Nephron (organoid): ENCODE data around the gene ZBTB16.

Experiments
- H3K27ac Mint-ChIP-seq, 3 experiments: 2 replicates each; pipeline ENCODE4 v1.8.0; 2020; ENCODE audit warnings: mixed read lengths in 3 of 3, mild to moderate bottlenecking in 2 of 3, moderate library complexity in 1 of 3
- H3K27me3 Mint-ChIP-seq: 2 replicates; pipeline ENCODE4 v1.8.0; 2021; ENCODE audit warnings: low read depth, mild to moderate bottlenecking, moderate library complexity, mixed read lengths
- H3K36me3 Mint-ChIP-seq: 2 replicates; pipeline ENCODE4 v1.8.0; 2020; ENCODE audit warnings: low read depth, mixed read lengths
- H3K4me1 Mint-ChIP-seq: 2 replicates; pipeline ENCODE4 v1.8.0; 2020; ENCODE audit warnings: mixed read lengths
- H3K4me3 Mint-ChIP-seq, 3 experiments: 2 replicates each; pipeline ENCODE4 v1.8.0; 2020; ENCODE audit warnings: mild to moderate bottlenecking in 3 of 3, mixed read lengths in 3 of 3, moderate library complexity in 2 of 3
- H3K9me3 Mint-ChIP-seq: 2 replicates; pipeline ENCODE4 v1.8.0; 2020; ENCODE audit warnings: mixed read lengths
- CTCF ChIP-seq, 3 experiments: fragments of 200-600 bp; sonication (generic); IDR thresholded peaks; one replicate each; pipeline ENCODE4 v1.5.0; 2021; ENCODE audit warnings: antibody characterized with exemption in 3 of 3; ENCODE audit not compliant: unreplicated experiment in 3 of 3

Gene ZBTB16

GRCh38 chr11:114017723-114018122 lies 41.8 kb upstream of the ZBTB16 start:
- no peak for TF ChIP-seq CTCF (IDR thresholded peaks at IDR 0.05; ENCODE audit: unreplicated experiment in 3 of 3)
- Mint-ChIP-seq H3K9me3 (no peaks in the 10 kb centered on the region), H3K27me3 (no peaks in the 10 kb centered on the region), H3K4me3 (no peak overlapping the region), H3K36me3 (no peaks in the 10 kb centered on the region), H3K4me1 (no peaks in the 10 kb centered on the region), H3K27ac (no peak overlapping the region)

GRCh38 chr11:114019046-114019445 lies 40.5 kb upstream of the ZBTB16 start:
- no peaks in the 10 kb centered on the region for H3K4me1 Mint-ChIP-seq
- TF ChIP-seq CTCF (IDR thresholded peaks at IDR 0.05; ENCODE audit: unreplicated experiment in 3 of 3): no peak
- H3K4me3 Mint-ChIP-seq: no peak overlapping the region

GRCh38 chr11:114019574-114019973 lies 39.9 kb upstream of the ZBTB16 start:
- Mint-ChIP-seq H3K27ac (no peak overlapping the region), H3K9me3 (no peaks in the 10 kb centered on the region)
- TF ChIP-seq CTCF (IDR thresholded peaks at IDR 0.05; ENCODE audit: unreplicated experiment in 3 of 3): no peak

More at GRCh38 chr11:114019046-114019445, 40.5 kb upstream of the ZBTB16 start:
- Mint-ChIP-seq H3K27ac (no peak overlapping the region), H3K27me3 (no peaks in the 10 kb centered on the region), H3K36me3 (no peaks in the 10 kb centered on the region), H3K9me3 (no peaks in the 10 kb centered on the region)

GRCh38 chr11:114025329-114025907 lies 34.1 kb upstream of the ZBTB16 start:
- H3K4me1 Mint-ChIP-seq: no peaks in the 10 kb centered on the region
- no peaks in the 10 kb centered on the region for H3K36me3 Mint-ChIP-seq

More at GRCh38 chr11:114019574-114019973, 39.9 kb upstream of the ZBTB16 start:
- H3K4me1 Mint-ChIP-seq: no peaks in the 10 kb centered on the region
- H3K36me3 Mint-ChIP-seq: no peaks in the 10 kb centered on the region
- H3K27me3 Mint-ChIP-seq: no peaks in the 10 kb centered on the region
- H3K4me3 Mint-ChIP-seq: no peak overlapping the region

GRCh38 chr11:114026355-114026754 lies 33.2 kb upstream of the ZBTB16 start:
- H3K9me3 Mint-ChIP-seq: no peaks in the 10 kb centered on the region
- H3K27me3 Mint-ChIP-seq: peaks cover 49% of the 10 kb centered on the region
- no peaks in the 10 kb centered on the region for H3K36me3 Mint-ChIP-seq
- H3K27ac Mint-ChIP-seq: no peak overlapping the region
- no peaks in the 10 kb centered on the region for H3K4me1 Mint-ChIP-seq
- no peak overlapping the region for H3K4me3 Mint-ChIP-seq
- TF ChIP-seq CTCF (IDR thresholded peaks at IDR 0.05; ENCODE audit: unreplicated experiment in 3 of 3): peak in 2 of 3 experiments; percentile 23 to 33

More at GRCh38 chr11:114025329-114025907, 34.1 kb upstream of the ZBTB16 start:
- Mint-ChIP-seq H3K27me3 (peaks cover 39% of the 10 kb centered on the region), H3K9me3 (no peaks in the 10 kb centered on the region), H3K4me3 (no peak overlapping the region), H3K27ac (no peak overlapping the region)
- TF ChIP-seq CTCF (IDR thresholded peaks at IDR 0.05; ENCODE audit: unreplicated experiment in 3 of 3): no peak

GRCh38 chr11:114027391-114027790 lies 32.1 kb upstream of the ZBTB16 start:
- Mint-ChIP-seq H3K4me1 (no peaks in the 10 kb centered on the region), H3K9me3 (no peaks in the 10 kb centered on the region)

More at GRCh38 chr11:114027391-114027790, 32.1 kb upstream of the ZBTB16 start:
- no peak for TF ChIP-seq CTCF (IDR thresholded peaks at IDR 0.05; ENCODE audit: unreplicated experiment in 3 of 3)
- Mint-ChIP-seq H3K27me3 (peaks cover 55% of the 10 kb centered on the region), H3K27ac (no peak overlapping the region), H3K36me3 (no peaks in the 10 kb centered on the region), H3K4me3 (no peak overlapping the region)
